Measurements from ENCODE around the gene MAG. TPM values are rescaled to one million over a fixed set of nuclear protein-coding genes. Genes with fewer than 3 reads are reported as not detected.

MAG gene, protein sequence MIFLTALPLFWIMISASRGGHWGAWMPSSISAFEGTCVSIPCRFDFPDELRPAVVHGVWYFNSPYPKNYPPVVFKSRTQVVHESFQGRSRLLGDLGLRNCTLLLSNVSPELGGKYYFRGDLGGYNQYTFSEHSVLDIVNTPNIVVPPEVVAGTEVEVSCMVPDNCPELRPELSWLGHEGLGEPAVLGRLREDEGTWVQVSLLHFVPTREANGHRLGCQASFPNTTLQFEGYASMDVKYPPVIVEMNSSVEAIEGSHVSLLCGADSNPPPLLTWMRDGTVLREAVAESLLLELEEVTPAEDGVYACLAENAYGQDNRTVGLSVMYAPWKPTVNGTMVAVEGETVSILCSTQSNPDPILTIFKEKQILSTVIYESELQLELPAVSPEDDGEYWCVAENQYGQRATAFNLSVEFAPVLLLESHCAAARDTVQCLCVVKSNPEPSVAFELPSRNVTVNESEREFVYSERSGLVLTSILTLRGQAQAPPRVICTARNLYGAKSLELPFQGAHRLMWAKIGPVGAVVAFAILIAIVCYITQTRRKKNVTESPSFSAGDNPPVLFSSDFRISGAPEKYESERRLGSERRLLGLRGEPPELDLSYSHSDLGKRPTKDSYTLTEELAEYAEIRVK
- not detected in 2 replicates for total RNA-seq

DNA sequence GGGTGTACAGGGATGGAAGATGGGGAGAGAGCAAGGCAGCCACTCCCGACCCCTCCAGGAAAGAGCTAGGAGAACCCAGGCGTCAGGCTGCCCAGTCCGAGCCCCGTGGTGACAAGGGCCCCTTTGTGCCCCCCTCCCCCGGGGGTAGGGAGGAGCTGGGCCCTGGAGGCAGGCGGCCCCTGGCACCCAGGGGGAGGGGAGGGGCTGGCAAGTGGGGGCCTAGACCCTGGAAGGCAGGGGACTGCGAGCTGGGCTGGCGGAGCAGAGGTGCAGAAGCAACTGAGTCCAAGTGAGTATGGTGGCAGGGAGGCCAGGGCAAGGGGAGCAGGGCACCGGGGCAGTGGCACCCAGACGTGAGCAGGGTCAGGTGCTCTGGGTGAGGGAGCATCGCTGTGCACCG is at the start of gene MAG:
Gene MAG (plus strand): TSS at position 246 of the 400 bp plus-strand sequence. CDS start 3,248 bp downstream, outside the sequence.

DNA sequence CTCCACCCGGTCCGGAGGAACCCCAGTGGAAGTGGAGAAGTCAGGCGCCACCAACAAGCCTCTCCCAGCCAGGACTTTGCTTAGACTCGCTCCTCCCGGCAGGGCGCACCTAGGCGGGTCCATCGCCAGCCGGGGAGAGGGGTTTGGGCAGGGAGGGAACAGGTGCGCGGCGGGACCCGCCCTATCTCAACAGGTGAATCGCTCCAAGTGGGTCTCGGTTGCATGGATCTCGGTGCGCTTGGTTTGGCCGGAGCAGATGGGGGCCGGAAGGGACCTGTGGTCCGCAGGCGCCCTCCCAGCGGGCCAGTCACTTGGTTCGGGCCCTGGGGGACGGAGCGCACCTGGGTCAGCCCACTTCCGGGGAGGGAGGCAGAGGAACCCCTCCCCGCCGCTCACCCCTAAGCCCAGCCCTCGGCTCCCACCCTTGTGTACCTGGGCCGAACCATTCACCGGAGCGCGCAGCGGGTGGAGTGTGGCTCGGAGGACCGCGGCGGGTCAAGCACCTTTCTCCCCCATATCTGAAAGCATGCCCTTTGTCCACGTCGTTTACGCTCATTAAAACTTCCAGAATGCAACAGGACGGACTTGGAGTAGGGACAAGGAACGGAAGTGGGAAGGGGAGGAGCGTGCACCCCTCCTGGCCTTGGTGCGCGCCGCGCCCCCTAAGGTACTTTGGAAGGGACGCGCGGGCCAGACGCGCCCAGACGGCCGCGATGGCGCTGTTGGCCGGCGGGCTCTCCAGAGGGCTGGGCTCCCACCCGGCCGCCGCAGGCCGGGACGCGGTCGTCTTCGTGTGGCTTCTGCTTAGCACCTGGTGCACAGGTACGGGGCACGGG is 43.4 kb upstream of the MAG start, which contains the start of gene LSR:
Gene LSR (plus strand): TSS at position 693 of the 836 bp plus-strand sequence. CDS start 21 bp downstream, at position 714.

DNA sequence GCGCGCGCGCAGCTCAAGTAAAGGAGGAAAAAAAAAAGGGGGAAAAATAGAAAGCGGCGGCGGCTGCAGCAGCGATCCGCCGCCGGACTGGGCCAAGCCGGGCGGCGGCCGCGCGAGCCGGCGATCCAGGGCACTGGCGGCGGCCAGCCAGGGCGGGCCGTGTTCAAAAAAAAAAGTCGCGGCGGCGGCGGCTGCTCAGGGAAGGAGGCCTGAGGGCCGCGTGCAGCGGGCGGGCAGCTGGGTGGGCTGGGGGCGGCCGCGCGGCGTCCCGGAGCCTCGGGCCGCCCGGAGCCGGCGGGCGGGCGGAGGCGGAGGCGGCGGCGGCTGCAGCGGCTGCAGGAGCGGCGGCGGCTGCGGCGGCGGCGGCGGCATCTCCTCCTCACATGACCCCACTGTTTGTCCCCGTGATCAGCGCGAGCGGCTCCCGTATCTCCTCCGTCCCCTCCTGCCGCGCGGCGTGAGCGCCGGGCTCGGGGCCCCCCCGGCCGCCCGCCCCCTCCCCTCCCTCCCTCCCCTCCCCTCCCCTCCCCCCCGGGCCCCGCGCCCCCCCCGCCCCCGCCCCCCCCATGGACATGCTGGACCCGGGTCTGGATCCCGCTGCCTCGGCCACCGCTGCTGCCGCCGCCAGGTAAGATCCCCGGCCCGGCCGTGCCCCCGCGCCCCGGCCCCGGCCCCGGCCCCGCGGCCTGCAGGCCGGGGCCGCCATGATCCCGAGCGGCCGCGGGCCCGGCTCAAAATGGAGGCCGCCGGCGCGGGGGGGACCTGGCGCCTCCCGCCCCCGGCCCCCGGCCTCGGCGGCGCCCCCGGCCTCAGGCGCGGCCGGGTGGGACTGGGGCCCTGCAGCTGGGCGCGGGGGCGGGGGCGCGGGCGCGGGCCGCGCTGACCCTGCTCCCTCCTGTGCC is 23.2 kb upstream of the MAG start, which contains the start of gene USF2:
Gene USF2 (plus strand): TSS at position 427 of the 902 bp plus-strand sequence. CDS start 140 bp downstream, at position 567.

DNA sequence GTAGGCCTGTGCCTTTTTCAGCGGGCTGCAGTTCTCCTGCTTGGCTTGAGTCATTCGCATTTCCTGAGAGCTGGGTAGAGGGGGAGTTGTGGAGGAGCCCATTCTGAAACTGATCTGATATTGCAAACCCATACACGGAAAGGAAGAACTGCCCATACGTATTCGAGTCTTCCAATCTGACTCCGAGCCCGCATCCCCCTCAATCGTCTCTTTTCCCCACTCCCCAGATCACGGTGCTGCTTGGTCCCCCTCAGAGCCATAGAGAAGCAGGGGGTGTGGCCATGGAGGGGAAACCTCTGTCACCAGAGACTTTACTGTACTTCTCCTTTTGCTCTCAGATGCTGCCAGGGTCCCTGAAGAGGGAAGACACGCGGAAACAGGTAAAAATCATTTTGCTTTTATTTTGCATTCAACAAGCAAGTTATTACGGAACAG is 36.9 kb downstream of the MAG start, which contains the start of gene CD22:
Gene CD22 (plus strand): TSS at position 337 of the 435 bp plus-strand sequence. CDS start 2,854 bp downstream, outside the sequence.

DNA sequence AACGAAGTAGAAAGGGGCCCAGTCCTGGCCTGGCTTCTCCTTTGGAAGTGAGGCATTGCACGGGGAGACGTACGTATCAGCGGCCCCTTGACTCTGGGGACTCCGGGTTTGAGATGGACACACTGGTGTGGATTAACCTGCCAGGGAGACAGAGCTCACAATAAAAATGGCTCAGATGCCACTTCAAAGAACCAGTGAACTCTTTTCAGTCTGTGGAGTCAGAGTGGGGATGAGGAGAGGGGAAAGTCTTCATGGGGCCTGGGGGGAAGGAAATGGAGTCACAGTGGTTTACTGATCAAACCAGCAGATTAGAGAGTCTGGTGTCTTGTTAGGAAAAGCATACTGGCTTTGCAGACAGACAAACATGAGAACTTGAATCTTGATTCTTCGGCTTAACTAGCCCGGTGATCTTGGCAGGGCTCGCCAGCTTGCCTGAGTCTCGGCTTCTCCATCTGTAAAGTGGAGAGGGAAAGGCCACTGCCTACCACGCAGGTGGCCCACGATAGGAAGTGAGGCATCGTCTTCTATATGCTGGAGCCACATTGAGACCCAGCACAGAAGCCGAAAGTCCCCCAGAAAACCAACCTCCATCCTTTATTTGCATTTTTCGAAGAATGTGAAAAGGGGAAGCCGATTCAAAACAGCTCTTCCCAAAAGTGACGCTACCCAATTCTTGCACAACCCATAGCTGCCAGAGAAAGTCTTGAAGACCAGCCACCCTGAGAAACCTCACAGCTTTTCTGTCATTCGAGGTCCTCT is 55.4 kb downstream of the MAG start, which contains the start of gene FFAR1:
Gene FFAR1 (plus strand): TSS at position 732 of the 759 bp plus-strand sequence. CDS start 3,650 bp downstream, outside the sequence.

DNA sequence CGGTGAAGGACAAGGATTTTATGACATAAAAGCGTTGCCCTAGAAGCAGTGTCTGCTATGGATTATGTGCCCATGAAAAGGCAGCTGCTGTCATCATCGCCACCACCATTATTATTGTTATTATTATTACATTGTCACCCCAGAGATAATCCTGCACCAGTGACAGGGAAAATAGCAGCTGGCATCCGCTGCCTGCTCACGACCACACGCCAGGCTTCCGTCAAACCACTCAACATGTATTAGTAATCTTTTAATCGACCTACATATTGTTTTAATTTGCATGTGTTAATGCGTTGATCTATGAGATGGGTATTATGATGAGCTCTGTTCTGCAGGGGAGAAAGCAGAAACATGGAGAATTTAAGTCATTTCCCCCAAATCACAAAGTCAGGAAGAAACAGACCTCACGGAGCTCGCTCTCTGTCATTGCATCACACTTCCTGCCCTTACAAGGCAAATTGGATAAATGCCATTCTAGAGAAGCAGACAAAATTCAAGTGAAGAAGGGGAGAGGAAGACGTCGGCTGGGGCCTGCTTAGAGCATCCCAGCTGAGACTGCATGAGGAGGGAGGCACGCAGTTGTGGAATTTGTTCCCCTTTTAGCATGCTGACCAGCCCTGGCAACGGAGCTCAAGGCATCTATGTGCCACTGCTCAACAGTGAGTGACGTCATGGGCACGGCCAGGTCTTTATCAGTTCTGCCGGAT is 66.1 kb downstream of the MAG start, which contains the start of gene FFAR3:
Gene FFAR3 (plus strand): TSS at position 594 of the 707 bp plus-strand sequence. CDS start 431 bp downstream, outside the sequence.

Other genes starting within 250 kb of the MAG start
- not detected in 2 replicates for gene FXYD3, start 176.3 kb upstream of the MAG start, total RNA-seq
- gene LGI4, start 157.1 kb upstream of the MAG start, total RNA-seq, result not detected in 2 replicates
- gene FXYD1, start 153.3 kb upstream of the MAG start, total RNA-seq, result 0.32 and 0.52 TPM in 2 replicates
- not detected in 2 replicates for gene FXYD7, start 148.9 kb upstream of the MAG start, total RNA-seq
- 46.0 and 64.4 TPM in 2 replicates for gene FXYD5, start 137.4 kb upstream of the MAG start, total RNA-seq
- gene FAM187B, start 63.4 kb upstream of the MAG start, total RNA-seq, result not detected in 2 replicates
- 0.11 and 0.13 TPM in 2 replicates for gene LSR, start 43.2 kb upstream of the MAG start, total RNA-seq
- gene USF2, start 23.2 kb upstream of the MAG start, total RNA-seq, result 45.9 and 51.5 TPM in 2 replicates
- gene HAMP, start 9.6 kb upstream of the MAG start, total RNA-seq, result under 0.01 TPM in 1 of 2 replicates, not detected in the other
- under 0.01 and 0.97 TPM in 2 replicates for gene CD22, start 37.0 kb downstream of the MAG start, total RNA-seq
- gene FFAR1, start 55.7 kb downstream of the MAG start, total RNA-seq, result not detected in 2 replicates
- not detected in 2 replicates for gene FFAR3, start 66.3 kb downstream of the MAG start, total RNA-seq
- not detected in 2 replicates for gene GPR42, start 78.9 kb downstream of the MAG start, total RNA-seq
- not detected in 2 replicates for gene FFAR2, start 156.1 kb downstream of the MAG start, total RNA-seq
- not detected in 2 replicates for gene KRTDAP, start 198.3 kb downstream of the MAG start, total RNA-seq
- 12.1 and 21.0 TPM in 2 replicates for gene DMKN, start 221.5 kb downstream of the MAG start, total RNA-seq
- 1.9 and 2.5 TPM in 2 replicates for gene SBSN, start 236.2 kb downstream of the MAG start, total RNA-seq
- gene GAPDHS, start 241.3 kb downstream of the MAG start, total RNA-seq, result not detected in 2 replicates